B cell (primary cell): Measurements from ENCODE around the gene PPP4C. TPM values are rescaled to one million over a fixed set of nuclear protein-coding genes. Genes with fewer than 3 reads are reported as not detected.

Source experiments
- ATAC-seq: fragments of 200-7000 bp; cut with Tn5 transposase; one replicate; pipeline ENCODE4 v1.10.0; 2021; ENCODE audit warnings: low read depth, mild to moderate bottlenecking, moderate number of reproducible peaks, moderate library complexity
- CTCF ChIA-PET: fragments of 350-600 bp; sonication (Branson Sonifier 250); formaldehyde crosslinking; loops from one replicate; lab custom pipeline; 2021; ENCODE audit warnings: antibody characterized with exemption, inconsistent platforms; lab: Charles Lee
- POLR2A ChIA-PET: fragments of 350-600 bp; sonication (Branson Sonifier 250); formaldehyde crosslinking; loops from one replicate; lab custom pipeline; 2021; ENCODE audit warnings: antibody characterized with exemption; lab: Charles Lee
- DNase-seq: peaks from one replicate; pipeline ENCODE4 v3.0.0; 2013
- H2AFZ ChIP-seq: 2 replicates; pipeline ENCODE4 v1.6.1; 2012; ENCODE audit warnings: mild to moderate bottlenecking, low read depth, low read length; ENCODE audit not compliant: insufficient read depth, poor library complexity, severe bottlenecking
- H3K27ac ChIP-seq, 2 donors: 1 replicate in 1 of 2; 2 replicates in 1 of 2; pipeline ENCODE4 v1.5.1; 2012 to 2013; ENCODE audit warnings: low read length in 2 of 2, mild to moderate bottlenecking in 2 of 2, moderate library complexity in 1 of 2
- H3K27me3 ChIP-seq, 4 experiments: fragments of 200-600 bp in 1 of 4; sonication (generic) in 1 of 4; replicated peaks in 1 of 4; 1 replicate in 2 of 4; 2 replicates in 2 of 4; pipeline versions ENCODE4 v1.6.1 to v1.7.0; 2013 to 2016; ENCODE audit warnings: low read length in 3 of 4, mild to moderate bottlenecking in 2 of 4, mixed read lengths in 1 of 4, moderate library complexity in 1 of 4; ENCODE audit not compliant: insufficient read depth in 4 of 4, control insufficient read depth in 3 of 4; ENCODE audit errors: control extremely low read depth in 1 of 4
- H3K36me3 ChIP-seq, 2 experiments: replicated peaks in 1 of 2; 1 replicate in 1 of 2; 2 replicates in 1 of 2; pipeline versions ENCODE4 v1.6.1 to v1.7.1; 2013; ENCODE audit warnings: low read length in 1 of 2; ENCODE audit not compliant: insufficient read depth in 2 of 2, control insufficient read depth in 1 of 2; ENCODE audit errors: control extremely low read depth in 1 of 2, extremely low read depth in 1 of 2
- H3K4me1 ChIP-seq, 2 donors: fragments of 200-600 bp in 1 of 2; sonication (generic) in 1 of 2; 1 replicate in 1 of 2; 2 replicates in 1 of 2; pipeline versions ENCODE4 v1.5.1 to v1.6.1; 2013 to 2017; ENCODE audit warnings: low read length in 2 of 2; ENCODE audit not compliant: control insufficient read depth in 2 of 2, insufficient read depth in 2 of 2
- H3K4me2 ChIP-seq: replicated peaks from 2 replicates; pipeline ENCODE3; 2012; ENCODE audit warnings: mild to moderate bottlenecking, low read depth, low read length; ENCODE audit not compliant: poor library complexity, severe bottlenecking
- H3K4me3 ChIP-seq, 5 experiments: fragments of 200-600 bp in 1 of 5; sonication (generic) in 1 of 5; 1 replicate in 3 of 5; 2 replicates in 2 of 5; pipeline versions ENCODE4 v1.5.1 to v1.7.0; 2011 to 2016; ENCODE audit warnings: low read length in 4 of 5, mild to moderate bottlenecking in 4 of 5, low read depth in 2 of 5, control low read depth in 1 of 5, moderate library complexity in 1 of 5; ENCODE audit not compliant: insufficient read depth in 1 of 5; ENCODE audit errors: control extremely low read depth in 1 of 5, extremely low read depth in 1 of 5
- H3K79me2 ChIP-seq: fragments of 200-600 bp; sonication (generic); one replicate; pipeline ENCODE4 v1.6.0; 2016; ENCODE audit warnings: low read length; ENCODE audit not compliant: control insufficient read depth, insufficient read depth
- H3K9ac ChIP-seq: fragments of 200-600 bp; sonication (generic); 2 replicates; pipeline ENCODE4 v1.6.1; 2017; ENCODE audit warnings: mild to moderate bottlenecking, low read length, moderate library complexity
- H3K9me3 ChIP-seq, 3 donors: one replicate each; pipeline versions ENCODE4 v1.6.1 to v1.7.1; 2013; ENCODE audit warnings: low read length in 2 of 3; ENCODE audit not compliant: control insufficient read depth in 2 of 3, insufficient read depth in 1 of 3; ENCODE audit errors: control extremely low read depth in 1 of 3
- H4K20me1 ChIP-seq: 2 replicates; pipeline ENCODE4 v1.6.0; 2012; ENCODE audit warnings: mild to moderate bottlenecking, low read length; ENCODE audit not compliant: insufficient read depth, control insufficient read depth, poor library complexity, severe bottlenecking
- H3K27ac Mint-ChIP-seq: one replicate; pipeline ENCODE4 v1.8.0; 2021; ENCODE audit warnings: mixed read lengths
- H3K27me3 Mint-ChIP-seq: one replicate; pipeline ENCODE4 v1.8.0; 2021; ENCODE audit warnings: mixed read lengths
- H3K4me1 Mint-ChIP-seq: one replicate; pipeline ENCODE4 v1.8.0; 2021; ENCODE audit warnings: mixed read lengths
- H3K4me3 Mint-ChIP-seq: one replicate; pipeline ENCODE4 v1.8.0; 2021; ENCODE audit warnings: mixed read lengths
- H3K9me3 Mint-ChIP-seq: one replicate; pipeline ENCODE4 v1.8.0; 2022; ENCODE audit warnings: mixed read lengths; ENCODE audit not compliant: insufficient read depth
- EZH2 ChIP-seq: IDR thresholded peaks from 2 replicates; pipeline ENCODE4 v1.6.1; 2012; ENCODE audit warnings: borderline replicate concordance, low read depth, mild to moderate bottlenecking, moderate library complexity, low read length; ENCODE audit not compliant: insufficient read depth, poor library complexity, severe bottlenecking
- WGBS: methylation state at CpG from one replicate; pipeline ENCODE4 v1.1.5; 2013; ENCODE audit warnings: missing lambda C conversion rate; ENCODE audit not compliant: insufficient coverage; 5-methylcytosine and 5-hydroxymethylcytosine counted together
- intact Hi-C: fragments of 100-400 bp; cut with micrococcal nuclease; formaldehyde crosslinking; loops from one replicate; pipeline ENCODE4 v1.10.0; 2022
- polyA plus RNA-seq: library from polyadenylated mRNA; depleted of rRNA; stranded (reverse); fragments of >200 nt; gene quantifications from 2 replicates; pipeline ENCODE4 v1.2.3, GENCODE V29; 2012
- total RNA-seq, 2 donors: library from RNA; stranded (reverse); fragments of 120-200 nt in 1 of 2; gene quantifications; 1 replicate in 1 of 2; 2 replicates in 1 of 2; pipeline versions ENCODE4 v1.2.3 to v1.2.4, GENCODE V29; 2013 to 2022
- TF ChIP-seq, protein P1 (sequence below): fragments of 200-600 bp; IDR thresholded peaks from one replicate; pipeline ENCODE4 v1.8.0; 2022; ENCODE audit warnings: antibody characterized with exemption, mild to moderate bottlenecking

PPP4C gene
- total and polyA plus RNA-seq, 2 donors (not counting 1 experiment from before 2014, with no cell fraction given) = 93.3 to 106 TPM

DNA sequence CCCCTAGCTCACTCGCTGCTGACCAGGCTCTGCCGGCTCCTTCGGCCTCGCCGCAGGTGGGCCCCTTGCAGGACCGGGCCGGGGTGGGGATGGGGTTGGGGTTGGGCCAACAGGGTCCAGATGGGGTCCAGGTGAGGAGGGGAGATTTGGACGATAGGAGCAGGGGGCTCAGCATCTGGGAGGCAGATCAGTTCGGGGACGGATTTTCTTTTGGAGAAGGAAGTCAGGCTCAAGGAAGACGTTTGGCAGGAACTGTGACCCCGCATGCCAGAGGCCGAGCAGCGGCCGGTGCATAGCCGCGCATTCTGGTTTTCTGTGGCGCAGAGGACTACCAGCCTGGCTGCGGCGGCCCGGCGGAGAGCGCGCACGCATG, 11.1 kb upstream of the PPP4C start:
- H3K36me3 ChIP-seq = peaks cover 9 to 27% of the 10 kb centered on the region in 2 experiments
- POLR2A ChIA-PET = interaction anchor here (0.6 to 3.0 kb wide), 12 partner anchors 10 to 1091 kb away, joined by 3 to 61 read pairs (median 5); partner anchors contain the start of genes CORO1A, TBC1D10B, TBX6 and YPEL3
- Mint-ChIP-seq H3K4me1 (peaks cover 31% of the 10 kb centered on the region), H3K27ac (peak overlapping the region; percentile 99), H3K27me3 (no peaks in the 10 kb centered on the region), H3K9me3 (no peaks in the 10 kb centered on the region), H3K4me3 (peak overlapping the region; percentile 100)
- H3K4me3 ChIP-seq = peak overlapping the region; percentile 73 to 96 (median 87)
- under 1% methylated on average over 23 of the region's 25 CpGs for WGBS
- peak overlapping the region; percentile 82 to 88 for H3K27ac ChIP-seq
- H3K79me2 ChIP-seq = peaks cover 57% of the 10 kb centered on the region
- H4K20me1 ChIP-seq = peaks cover 36% of the 10 kb centered on the region
- DNase-seq (no peak), ATAC-seq (no peak)
- no peaks in the 10 kb centered on the region for H3K27me3 ChIP-seq
- H2AFZ ChIP-seq = peak overlapping the region; percentile 96
- CTCF ChIA-PET = interaction anchor here (0.5 to 2.0 kb wide), 7 partner anchors 14 to 564 kb away, joined by 3 to 28 read pairs (median 3); partner anchors contain the start of gene TBX6
- H3K4me2 ChIP-seq = peak overlapping the region; percentile 95
- H3K9me3 ChIP-seq = no peaks in the 10 kb centered on the region
- H3K4me1 ChIP-seq = peaks cover 16 to 42% of the 10 kb centered on the region in 2 donors
- TF ChIP-seq EZH2 = no peak
- TF ChIP-seq, protein P1, sequence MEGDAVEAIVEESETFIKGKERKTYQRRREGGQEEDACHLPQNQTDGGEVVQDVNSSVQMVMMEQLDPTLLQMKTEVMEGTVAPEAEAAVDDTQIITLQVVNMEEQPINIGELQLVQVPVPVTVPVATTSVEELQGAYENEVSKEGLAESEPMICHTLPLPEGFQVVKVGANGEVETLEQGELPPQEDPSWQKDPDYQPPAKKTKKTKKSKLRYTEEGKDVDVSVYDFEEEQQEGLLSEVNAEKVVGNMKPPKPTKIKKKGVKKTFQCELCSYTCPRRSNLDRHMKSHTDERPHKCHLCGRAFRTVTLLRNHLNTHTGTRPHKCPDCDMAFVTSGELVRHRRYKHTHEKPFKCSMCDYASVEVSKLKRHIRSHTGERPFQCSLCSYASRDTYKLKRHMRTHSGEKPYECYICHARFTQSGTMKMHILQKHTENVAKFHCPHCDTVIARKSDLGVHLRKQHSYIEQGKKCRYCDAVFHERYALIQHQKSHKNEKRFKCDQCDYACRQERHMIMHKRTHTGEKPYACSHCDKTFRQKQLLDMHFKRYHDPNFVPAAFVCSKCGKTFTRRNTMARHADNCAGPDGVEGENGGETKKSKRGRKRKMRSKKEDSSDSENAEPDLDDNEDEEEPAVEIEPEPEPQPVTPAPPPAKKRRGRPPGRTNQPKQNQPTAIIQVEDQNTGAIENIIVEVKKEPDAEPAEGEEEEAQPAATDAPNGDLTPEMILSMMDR = no peak
- H3K9ac ChIP-seq = peak overlapping the region; percentile 73
- intact Hi-C loops = loop anchor here (1.0 to 10.0 kb wide), 10 partner anchors 11 to 630 kb away; partner anchors contain the start of genes FBRS, HIRIP3, MAPK3 and MYL11
